Mammary epithelial cell (primary cell): Measurements from ENCODE around the gene ARID3A.

ENCODE experiments used
- CTCF ChIP-seq, 2 donors: IDR thresholded peaks in 1 of 2; conservative IDR thresholded peaks in 1 of 2; 2 replicates each; pipeline ENCODE4 v1.5.1; 2011 to 2012; ENCODE audit warnings: inconsistent platforms in 2 of 2, low read length in 2 of 2, mild to moderate bottlenecking in 2 of 2, control low read depth in 1 of 2, low read depth in 1 of 2; ENCODE audit not compliant: insufficient read depth in 1 of 2; ENCODE audit errors: extremely low read depth in 1 of 2
- EZH2 ChIP-seq: IDR thresholded peaks from 2 replicates; pipeline ENCODE4 v1.6.1; 2012; ENCODE audit warnings: low read length, inconsistent platforms, borderline replicate concordance

GRCh38 chr19:979318-979741 lies 53.5 kb downstream of the ARID3A start:
- TF ChIP-seq CTCF (conservative IDR thresholded peaks at IDR 0.05 in 1 of 2, IDR thresholded peaks at IDR 0.05 in 1 of 2; ENCODE audit: extremely low read depth in 1 of 2, insufficient read depth in 1 of 2, low read depth in 1 of 2, low read length in 2 of 2) (no peak), EZH2 (no peak)
